PC-3 (cell line): ENCODE measurements around the gene CCDC192. TPM values are rescaled to one million over a fixed set of nuclear protein-coding genes. Genes with fewer than 3 reads are reported as not detected.

Source experiments
- ATAC-seq: fragments of 200-7000 bp; cut with Tn5 transposase; 2 replicates; pipeline ENCODE4 v1.9.1; 2020; ENCODE audit warnings: mild to moderate bottlenecking, moderate library complexity
- BruUV-seq: library from RNA; stranded (reverse); fragments of 400-500 nt; replicated peaks from 2 replicates; lab custom pipeline; 2021; lab: Mats Ljungman, UMichigan
- CTCF ChIA-PET: fragments of 300-600 bp; sonication (Branson Sonifier 250); formaldehyde crosslinking; loops from one replicate; lab custom pipeline; 2022; ENCODE audit warnings: antibody characterized with exemption; lab: Charles Lee
- POLR2A ChIA-PET: fragments of 300-600 bp; sonication (Branson Sonifier 250); formaldehyde crosslinking; loops from one replicate; lab custom pipeline; 2022; ENCODE audit warnings: antibody characterized with exemption; ENCODE audit not compliant: unreplicated experiment; lab: Charles Lee
- DNase-seq: peaks from one replicate; pipeline ENCODE4 v3.0.0-alpha.2; 2015
- H2AFZ ChIP-seq: fragments of 300-600 bp; sonication (generic); 2 replicates; pipeline ENCODE4 v1.6.0; 2016; ENCODE audit warnings: antibody characterized with exemption, low read length
- H3F3A ChIP-seq: fragments of 300-600 bp; sonication (generic); one replicate; pipeline ENCODE4 v1.6.0; 2017; ENCODE audit warnings: antibody characterized with exemption, low read length, control low read depth, mild to moderate bottlenecking; ENCODE audit not compliant: unreplicated experiment
- H3K27ac ChIP-seq: fragments of 300-600 bp; sonication (generic); 2 replicates; pipeline ENCODE4 v1.5.1; 2016; ENCODE audit warnings: mild to moderate bottlenecking, low read length
- H3K27me3 ChIP-seq: fragments of 300-600 bp; sonication (generic); 2 replicates; pipeline ENCODE4 v1.6.1; 2016; ENCODE audit warnings: low read length, mixed read lengths
- H3K36me3 ChIP-seq: fragments of 300-600 bp; sonication (generic); 2 replicates; pipeline ENCODE4 v1.6.1; 2016; ENCODE audit warnings: low read depth, mixed run types, low read length, mixed read lengths
- H3K4me1 ChIP-seq: fragments of 300-600 bp; sonication (generic); 2 replicates; pipeline ENCODE4 v1.5.1; 2016; ENCODE audit warnings: low read length; ENCODE audit not compliant: insufficient read depth
- H3K4me2 ChIP-seq: fragments of 300-600 bp; sonication (generic); 2 replicates; pipeline ENCODE4 v1.6.0; 2016; ENCODE audit warnings: low read length
- H3K4me3 ChIP-seq: fragments of 300-600 bp; sonication (generic); 2 replicates; pipeline ENCODE4 v1.5.1; 2016; ENCODE audit warnings: mild to moderate bottlenecking, low read length, mixed read lengths
- H3K79me2 ChIP-seq: fragments of 300-600 bp; sonication (generic); 2 replicates; pipeline ENCODE4 v1.6.1; 2017; ENCODE audit warnings: low read length, mixed read lengths
- H3K9ac ChIP-seq: fragments of 300-600 bp; sonication (generic); 2 replicates; pipeline ENCODE4 v1.6.0; 2016; ENCODE audit warnings: mild to moderate bottlenecking, low read length
- H3K9me2 ChIP-seq: fragments of 300-600 bp; sonication (generic); replicated peaks from 2 replicates; pipeline ENCODE4 v1.6.1; 2016; ENCODE audit warnings: mixed run types, low read length, mixed read lengths
- H3K9me3 ChIP-seq: fragments of 300-600 bp; sonication (generic); 2 replicates; pipeline ENCODE4 v1.6.1; 2016; ENCODE audit warnings: low read length, mixed read lengths
- H4K20me1 ChIP-seq: fragments of 300-600 bp; sonication (generic); 2 replicates; pipeline ENCODE4 v1.6.1; 2016; ENCODE audit warnings: low read length, mixed read lengths
- EZH2 ChIP-seq: fragments of 300-600 bp; sonication (generic); IDR thresholded peaks from one replicate; pipeline ENCODE4 v1.6.1; 2017; ENCODE audit warnings: antibody characterized with exemption, mild to moderate bottlenecking, low read length; ENCODE audit not compliant: unreplicated experiment
- EZH2phosphoT487 ChIP-seq: fragments of 300-600 bp; sonication (generic); IDR thresholded peaks from 2 replicates; pipeline ENCODE4 v1.6.1; 2018; ENCODE audit warnings: mild to moderate bottlenecking, antibody characterized with exemption, low read length, borderline replicate concordance
- intact Hi-C: fragments of 100-400 bp; cut with micrococcal nuclease; formaldehyde crosslinking; loops from 2 replicates; pipeline ENCODE4 v1.9.0; 2023
- total RNA-seq: library from RNA; depleted of rRNA; stranded (reverse); fragments of >200 nt; gene quantifications from 2 replicates; pipeline ENCODE4 v1.2.3, GENCODE V29; 2014
- TF ChIP-seq, protein P1 (sequence below): fragments of 300-600 bp; sonication (generic); conservative IDR thresholded peaks from 2 replicates; pipeline ENCODE4 v1.5.1; 2017; ENCODE audit warnings: antibody characterized with exemption, low read depth, mild to moderate bottlenecking, low read length

CCDC192 gene
- total RNA-seq, 1 experiment from 2014 or later = not detected

DNA sequence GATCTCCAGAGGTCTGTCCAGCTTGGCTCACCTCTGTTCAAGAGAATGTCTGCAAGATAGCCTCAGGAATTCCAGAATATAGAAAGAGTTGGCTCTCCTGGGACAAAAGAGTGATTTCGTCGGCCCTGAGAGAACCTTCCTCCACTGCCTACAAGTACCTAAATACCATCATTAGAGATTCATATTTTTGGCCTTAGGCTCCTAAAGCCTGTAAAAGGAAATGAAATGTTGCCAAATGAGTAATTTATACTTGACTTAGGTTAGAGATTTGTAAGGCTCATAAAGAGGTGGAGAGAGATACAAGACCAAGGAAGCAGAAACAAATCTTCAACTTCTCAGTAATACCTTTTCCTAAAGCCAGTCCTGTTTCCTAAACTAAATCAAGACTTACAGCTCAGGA, 146.2 kb downstream of the CCDC192 start:
- H3K36me3 ChIP-seq = no peaks in the 10 kb centered on the region
- peak overlapping the region; percentile 21 for H3K27ac ChIP-seq
- H3K4me1 ChIP-seq = peaks cover 18% of the 10 kb centered on the region
- H3K4me2 ChIP-seq = peak overlapping the region; percentile 53
- ATAC-seq (peak; percentile 88), DNase-seq (peak; percentile 83)
- ChIA-PET POLR2A (interaction anchor here (0.6 kb wide), 1 partner anchor 43 kb away, joined by 3 read pairs; no protein-coding TSS in a partner anchor), CTCF (interaction anchor here (0.6 kb wide), 1 partner anchor 1351 kb away, joined by 5 read pairs; no protein-coding TSS in a partner anchor)
- peak overlapping the region; percentile 46 for H2AFZ ChIP-seq
- no peaks in the 10 kb centered on the region for H3K9me3 ChIP-seq
- no peaks in the 10 kb centered on the region for H4K20me1 ChIP-seq
- TF ChIP-seq EZH2 (no peak), EZH2phosphoT487 (no peak)
- TF ChIP-seq, protein P1, sequence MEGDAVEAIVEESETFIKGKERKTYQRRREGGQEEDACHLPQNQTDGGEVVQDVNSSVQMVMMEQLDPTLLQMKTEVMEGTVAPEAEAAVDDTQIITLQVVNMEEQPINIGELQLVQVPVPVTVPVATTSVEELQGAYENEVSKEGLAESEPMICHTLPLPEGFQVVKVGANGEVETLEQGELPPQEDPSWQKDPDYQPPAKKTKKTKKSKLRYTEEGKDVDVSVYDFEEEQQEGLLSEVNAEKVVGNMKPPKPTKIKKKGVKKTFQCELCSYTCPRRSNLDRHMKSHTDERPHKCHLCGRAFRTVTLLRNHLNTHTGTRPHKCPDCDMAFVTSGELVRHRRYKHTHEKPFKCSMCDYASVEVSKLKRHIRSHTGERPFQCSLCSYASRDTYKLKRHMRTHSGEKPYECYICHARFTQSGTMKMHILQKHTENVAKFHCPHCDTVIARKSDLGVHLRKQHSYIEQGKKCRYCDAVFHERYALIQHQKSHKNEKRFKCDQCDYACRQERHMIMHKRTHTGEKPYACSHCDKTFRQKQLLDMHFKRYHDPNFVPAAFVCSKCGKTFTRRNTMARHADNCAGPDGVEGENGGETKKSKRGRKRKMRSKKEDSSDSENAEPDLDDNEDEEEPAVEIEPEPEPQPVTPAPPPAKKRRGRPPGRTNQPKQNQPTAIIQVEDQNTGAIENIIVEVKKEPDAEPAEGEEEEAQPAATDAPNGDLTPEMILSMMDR = no peak
- BruUV-seq = no TSS peak
- H3K4me3 ChIP-seq = no peak overlapping the region
- no peaks in the 10 kb centered on the region for H3F3A ChIP-seq
- H3K27me3 ChIP-seq = no peaks in the 10 kb centered on the region
- no peaks in the 10 kb centered on the region for H3K9me2 ChIP-seq
- H3K79me2 ChIP-seq = no peaks in the 10 kb centered on the region
- no peak overlapping the region for H3K9ac ChIP-seq
- intact Hi-C loops = loop anchor here (1.0 kb wide), 1 partner anchor 8 kb away; no protein-coding TSS in a partner anchor

DNA sequence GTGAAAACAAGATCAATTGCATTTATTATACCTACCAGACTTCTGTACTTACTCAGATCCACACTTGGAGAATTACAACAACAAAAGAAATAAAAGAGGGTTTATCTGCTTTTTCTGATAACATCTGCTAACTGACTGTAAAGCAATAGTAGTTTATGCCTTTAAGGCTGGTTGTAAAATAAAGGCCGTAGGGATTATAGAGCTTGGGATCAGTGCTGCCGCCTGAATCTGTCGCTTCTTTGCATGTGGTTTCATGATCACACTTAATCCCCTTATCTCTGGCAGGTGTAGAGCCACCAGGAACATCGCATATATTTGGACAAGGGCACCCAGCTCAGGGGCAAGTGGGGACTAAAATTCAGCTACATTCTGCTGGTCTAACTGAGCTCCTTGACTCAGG, 146.7 kb downstream of the CCDC192 start:
- Histone ChIP-seq H3K4me1 (peaks cover 22% of the 10 kb centered on the region), H2AFZ (peak overlapping the region; percentile 46; the same call in 1 of the 2 replicates), H3K9me2 (no peaks in the 10 kb centered on the region), H3K4me2 (peak overlapping the region; percentile 53), H3F3A (no peaks in the 10 kb centered on the region), H3K9ac (no peak overlapping the region), H3K36me3 (no peaks in the 10 kb centered on the region), H3K27ac (peak overlapping the region; percentile 21), H3K9me3 (no peaks in the 10 kb centered on the region), H3K4me3 (no peak overlapping the region), H4K20me1 (no peaks in the 10 kb centered on the region), H3K27me3 (no peaks in the 10 kb centered on the region), H3K79me2 (no peaks in the 10 kb centered on the region)
- no TSS peak for BruUV-seq
- TF ChIP-seq EZH2 (no peak), EZH2phosphoT487 (no peak)
- ChIA-PET CTCF (interaction anchor here (0.6 kb wide), 1 partner anchor 1351 kb away, joined by 5 read pairs; no protein-coding TSS in a partner anchor), POLR2A (interaction anchor here (0.6 kb wide), 1 partner anchor 43 kb away, joined by 3 read pairs; no protein-coding TSS in a partner anchor)
- ATAC-seq (no peak; the same call in 1 of the 2 replicates), DNase-seq (no peak)
- intact Hi-C loops = loop anchor here (1.0 kb wide), 1 partner anchor 9 kb away; no protein-coding TSS in a partner anchor

DNA sequence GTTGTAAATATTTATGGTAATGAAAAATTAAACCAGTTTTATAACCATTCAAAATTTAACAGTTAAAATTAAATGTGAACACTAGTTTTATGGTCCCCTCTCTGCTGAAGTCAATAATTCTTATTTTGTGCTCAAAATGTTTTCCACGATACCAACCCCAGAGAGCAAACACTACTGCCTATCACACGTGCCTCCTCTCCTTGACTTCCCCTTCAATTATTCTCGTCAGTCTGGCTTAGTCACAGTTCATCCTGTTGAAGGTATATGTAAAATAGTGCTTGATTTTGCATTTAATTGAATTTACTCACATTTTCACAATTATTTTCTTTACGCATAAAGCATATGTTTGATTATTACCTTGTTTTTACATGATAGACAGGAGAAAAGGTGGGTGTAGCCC, 148.8 kb downstream of the CCDC192 start:
- no peaks in the 10 kb centered on the region for H3K9me3 ChIP-seq
- no peak overlapping the region for H2AFZ ChIP-seq
- H3K27me3 ChIP-seq = no peaks in the 10 kb centered on the region
- no peaks in the 10 kb centered on the region for H4K20me1 ChIP-seq
- no peak overlapping the region for H3K4me2 ChIP-seq
- BruUV-seq = no TSS peak
- H3F3A ChIP-seq = no peaks in the 10 kb centered on the region
- H3K36me3 ChIP-seq = no peaks in the 10 kb centered on the region
- no peak for ATAC-seq
- H3K9ac ChIP-seq = no peak overlapping the region
- POLR2A ChIA-PET = interaction anchor here (0.6 kb wide), 1 partner anchor 323 kb away, joined by 3 read pairs; no protein-coding TSS in a partner anchor
- H3K4me3 ChIP-seq = no peak overlapping the region
- H3K4me1 ChIP-seq = peaks cover 26% of the 10 kb centered on the region
- H3K27ac ChIP-seq = no peak overlapping the region
- H3K9me2 ChIP-seq = no peaks in the 10 kb centered on the region
- intact Hi-C loops = no loop called here
- DNase-seq = no peak
- no peak for TF ChIP-seq EZH2phosphoT487
- TF ChIP-seq, protein P1 = no peak
- no peak for TF ChIP-seq EZH2
- no peaks in the 10 kb centered on the region for H3K79me2 ChIP-seq
- CTCF ChIA-PET = no interaction called here
